ENCODE measurements around the gene CASP10. TPM values are rescaled to one million over a fixed set of nuclear protein-coding genes. Genes with fewer than 3 reads are reported as not detected.

Gene CASP10
- total RNA-seq, 1 donor from 2014 or later = 2.5 TPM

DNA sequence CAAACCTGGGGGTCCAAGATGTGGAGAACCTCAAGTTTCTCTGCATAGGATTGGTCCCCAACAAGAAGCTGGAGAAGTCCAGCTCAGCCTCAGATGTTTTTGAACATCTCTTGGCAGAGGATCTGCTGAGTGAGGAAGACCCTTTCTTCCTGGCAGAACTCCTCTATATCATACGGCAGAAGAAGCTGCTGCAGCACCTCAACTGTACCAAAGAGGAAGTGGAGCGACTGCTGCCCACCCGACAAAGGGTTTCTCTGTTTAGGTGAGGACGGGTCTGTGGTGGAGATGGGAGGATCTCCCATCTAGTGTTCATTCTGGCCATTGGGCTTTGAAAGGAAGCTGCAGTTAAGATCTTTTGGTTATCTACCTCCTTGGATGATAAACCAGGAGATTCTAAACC, 2.9 kb downstream of the CASP10 start:
- TF ChIP-seq, protein P1, sequence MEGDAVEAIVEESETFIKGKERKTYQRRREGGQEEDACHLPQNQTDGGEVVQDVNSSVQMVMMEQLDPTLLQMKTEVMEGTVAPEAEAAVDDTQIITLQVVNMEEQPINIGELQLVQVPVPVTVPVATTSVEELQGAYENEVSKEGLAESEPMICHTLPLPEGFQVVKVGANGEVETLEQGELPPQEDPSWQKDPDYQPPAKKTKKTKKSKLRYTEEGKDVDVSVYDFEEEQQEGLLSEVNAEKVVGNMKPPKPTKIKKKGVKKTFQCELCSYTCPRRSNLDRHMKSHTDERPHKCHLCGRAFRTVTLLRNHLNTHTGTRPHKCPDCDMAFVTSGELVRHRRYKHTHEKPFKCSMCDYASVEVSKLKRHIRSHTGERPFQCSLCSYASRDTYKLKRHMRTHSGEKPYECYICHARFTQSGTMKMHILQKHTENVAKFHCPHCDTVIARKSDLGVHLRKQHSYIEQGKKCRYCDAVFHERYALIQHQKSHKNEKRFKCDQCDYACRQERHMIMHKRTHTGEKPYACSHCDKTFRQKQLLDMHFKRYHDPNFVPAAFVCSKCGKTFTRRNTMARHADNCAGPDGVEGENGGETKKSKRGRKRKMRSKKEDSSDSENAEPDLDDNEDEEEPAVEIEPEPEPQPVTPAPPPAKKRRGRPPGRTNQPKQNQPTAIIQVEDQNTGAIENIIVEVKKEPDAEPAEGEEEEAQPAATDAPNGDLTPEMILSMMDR (IDR thresholded peaks at IDR 0.05; ENCODE audit: insufficient read depth, low read length, poor library complexity, severe bottlenecking) = no peak
- no peaks in the 10 kb centered on the region for H3K27me3 ChIP-seq (ENCODE audit: control insufficient read depth, insufficient read depth, low read length)
- H3K4me3 ChIP-seq (ENCODE audit: low read depth, low read length) = no peak overlapping the region
- no peak for DNase-seq (ENCODE audit: low read depth)
- no peaks in the 10 kb centered on the region for H3K36me3 ChIP-seq (ENCODE audit: control insufficient read depth, insufficient read depth, low read length)

DNA sequence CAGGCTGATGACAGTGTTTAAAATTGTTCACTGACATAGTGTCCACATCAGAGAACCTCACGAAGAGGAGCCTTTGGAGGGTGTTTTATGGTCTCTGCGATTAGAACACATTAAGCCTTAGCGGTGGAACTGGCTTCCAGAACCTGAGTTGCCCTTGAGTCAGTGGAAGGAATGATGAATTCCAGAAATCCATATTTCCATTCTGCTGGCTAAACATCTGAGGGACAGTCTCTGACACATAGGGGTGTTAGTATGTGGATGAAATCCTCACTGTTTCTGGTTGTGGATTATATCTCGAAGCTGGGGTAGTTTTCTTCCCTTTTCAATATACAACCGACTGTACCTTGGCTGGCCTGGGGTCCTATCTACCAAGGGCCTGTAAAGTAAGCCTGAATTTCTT, 4.0 kb downstream of the CASP10 start:
- Histone ChIP-seq H3K4me3 (ENCODE audit: low read depth, low read length) (no peak overlapping the region), H3K36me3 (ENCODE audit: control insufficient read depth, insufficient read depth, low read length) (no peaks in the 10 kb centered on the region), H3K27me3 (ENCODE audit: control insufficient read depth, insufficient read depth, low read length) (no peaks in the 10 kb centered on the region)
- TF ChIP-seq, protein P1 (IDR thresholded peaks at IDR 0.05; ENCODE audit: insufficient read depth, low read length, poor library complexity, severe bottlenecking) = no peak
- no peak for DNase-seq (ENCODE audit: low read depth)

DNA sequence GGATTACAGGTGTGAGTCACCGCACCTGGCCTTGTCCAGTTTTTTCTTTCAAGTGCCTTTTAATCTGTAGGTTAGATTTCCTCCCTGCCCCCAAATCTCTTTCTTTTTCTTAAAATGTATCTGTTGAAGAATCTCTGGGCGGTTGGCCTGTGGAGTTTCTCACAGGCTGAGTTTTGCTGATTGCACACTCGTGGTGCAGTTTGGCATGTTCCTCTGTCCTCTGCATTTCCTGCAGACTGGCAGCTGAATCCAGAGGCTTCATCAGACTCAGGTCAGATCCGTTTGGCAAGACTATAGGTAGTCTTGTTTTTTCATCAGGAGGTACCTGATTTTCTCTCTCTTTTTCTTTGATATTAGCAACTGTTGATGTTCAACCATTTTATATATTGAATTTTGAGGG, 5.5 kb downstream of the CASP10 start:
- Histone ChIP-seq H3K36me3 (ENCODE audit: control insufficient read depth, insufficient read depth, low read length) (no peaks in the 10 kb centered on the region), H3K4me3 (ENCODE audit: low read depth, low read length) (no peak overlapping the region), H3K27me3 (ENCODE audit: control insufficient read depth, insufficient read depth, low read length) (no peaks in the 10 kb centered on the region)
- DNase-seq (ENCODE audit: low read depth) = no peak
- TF ChIP-seq, protein P1 (IDR thresholded peaks at IDR 0.05; ENCODE audit: insufficient read depth, low read length, poor library complexity, severe bottlenecking) = no peak

DNA sequence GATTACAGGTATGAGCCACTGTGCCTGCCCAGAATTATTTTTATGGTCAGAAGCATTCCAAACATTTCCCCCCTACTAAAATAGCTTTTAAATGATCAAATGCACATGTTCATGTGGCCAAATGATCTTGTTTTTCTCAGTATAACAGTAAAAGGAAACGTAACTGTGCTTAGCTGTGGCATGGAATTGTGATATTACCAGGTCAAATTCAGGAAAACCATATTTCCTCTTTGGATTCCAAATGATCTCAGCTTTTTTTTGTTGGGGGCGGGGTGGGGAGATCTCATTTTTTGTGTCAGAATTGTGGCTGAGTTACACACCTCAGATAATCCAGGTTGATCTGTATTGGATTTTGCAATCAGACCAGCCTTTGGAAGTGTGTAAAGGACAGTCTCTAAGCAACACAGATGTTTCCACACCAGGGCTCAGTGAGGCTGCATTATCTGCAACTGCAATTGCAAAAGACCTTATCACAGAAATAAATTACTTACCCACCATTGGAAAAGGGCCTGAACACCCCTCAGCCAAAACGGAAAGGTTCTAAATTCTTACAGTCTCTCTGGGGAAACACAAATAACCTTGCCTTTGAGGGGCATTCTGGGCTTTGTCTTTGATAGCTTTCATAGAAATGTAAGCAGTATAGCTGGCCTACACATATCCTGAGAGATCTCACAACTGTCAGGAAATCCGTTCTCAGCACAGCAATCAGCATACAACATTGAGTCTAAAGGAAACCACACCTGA, 8.4 kb downstream of the CASP10 start:
- Histone ChIP-seq H3K36me3 (ENCODE audit: control insufficient read depth, insufficient read depth, low read length) (no peaks in the 10 kb centered on the region), H3K4me3 (ENCODE audit: low read depth, low read length) (no peak overlapping the region), H3K27me3 (ENCODE audit: control insufficient read depth, insufficient read depth, low read length) (no peaks in the 10 kb centered on the region)
- DNase-seq (ENCODE audit: low read depth) = no peak
- TF ChIP-seq, protein P1 (IDR thresholded peaks at IDR 0.05; ENCODE audit: insufficient read depth, low read length, poor library complexity, severe bottlenecking) = no peak

DNA sequence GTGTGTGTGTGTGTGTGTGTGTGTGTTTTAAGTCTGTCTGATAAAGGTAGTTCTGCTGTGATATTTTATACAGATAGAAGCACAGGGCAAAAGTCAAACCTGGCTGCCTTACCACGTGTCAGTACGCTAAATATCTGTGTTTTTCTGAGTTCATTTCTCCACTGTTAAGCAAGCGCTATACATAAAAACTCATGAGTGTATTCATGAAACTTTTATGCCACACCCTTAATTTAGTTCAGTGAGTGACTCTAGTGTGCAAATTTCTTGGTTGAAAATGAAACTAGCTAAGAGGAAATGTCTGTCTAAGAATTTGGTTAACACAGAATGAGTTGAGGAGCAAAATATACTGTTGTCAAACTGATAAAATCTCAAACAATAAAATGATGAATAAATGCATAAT, 11.2 kb downstream of the CASP10 start:
- Histone ChIP-seq H3K27me3 (ENCODE audit: control insufficient read depth, insufficient read depth, low read length) (no peaks in the 10 kb centered on the region), H3K4me3 (ENCODE audit: low read depth, low read length) (no peak overlapping the region), H3K36me3 (ENCODE audit: control insufficient read depth, insufficient read depth, low read length) (no peaks in the 10 kb centered on the region)
- no peak for DNase-seq (ENCODE audit: low read depth)
- TF ChIP-seq, protein P1 (IDR thresholded peaks at IDR 0.05; ENCODE audit: insufficient read depth, low read length, poor library complexity, severe bottlenecking) = no peak

DNA sequence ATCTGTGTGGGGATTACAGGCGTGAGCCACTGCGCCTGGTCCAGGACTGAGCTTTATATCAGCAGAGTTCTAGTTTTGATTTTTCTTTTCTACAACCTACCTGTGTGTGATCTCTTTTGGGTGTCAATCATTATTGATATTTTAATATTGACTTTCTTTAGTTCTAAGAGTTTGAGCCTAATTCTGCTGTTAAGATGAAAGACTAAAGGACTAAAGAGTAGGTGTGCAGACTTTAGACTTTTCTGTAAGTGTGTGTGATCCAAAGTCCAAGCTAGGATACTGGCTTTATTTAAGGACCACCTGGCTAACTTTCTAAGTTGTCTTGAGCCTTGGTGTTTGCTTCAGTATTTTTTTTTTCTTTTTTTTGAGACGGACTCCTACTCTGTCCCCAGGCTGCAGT, 12.4 kb downstream of the CASP10 start:
- Histone ChIP-seq H3K27me3 (ENCODE audit: control insufficient read depth, insufficient read depth, low read length) (no peaks in the 10 kb centered on the region), H3K4me3 (ENCODE audit: low read depth, low read length) (no peak overlapping the region), H3K36me3 (ENCODE audit: control insufficient read depth, insufficient read depth, low read length) (no peaks in the 10 kb centered on the region)
- TF ChIP-seq, protein P1 (IDR thresholded peaks at IDR 0.05; ENCODE audit: insufficient read depth, low read length, poor library complexity, severe bottlenecking) = no peak
- DNase-seq (ENCODE audit: low read depth) = no peak

All from kidney epithelial cell (primary cell).